HG03196 (cell line): ENCODE data around the gene SLC44A2.

Experiments
- ATAC-seq: cut with Tn5 transposase; IDR thresholded peaks from one replicate; pipeline ENCODE4 v1.9.1; 2021; ENCODE audit not compliant: unreplicated experiment

Gene SLC44A2

GRCh38 chr19:10625003-10625761, at the start of gene SLC44A2:
Gene SLC44A2 (plus strand): TSS chr19:10625553. CDS start chr19:10625634, 81 bp downstream.
- ATAC-seq, result no peak

- ATAC-seq, result no peak
These were observed 47.4 kb upstream of the SLC44A2 start for GRCh38 chr19:10577951-10578350.

GRCh38 chr19:10580979-10581631, 44.2 kb upstream of the SLC44A2 start:
- no peak for ATAC-seq

GRCh38 chr19:10582091-10582490, 43.3 kb upstream of the SLC44A2 start:
- ATAC-seq, result no peak

GRCh38 chr19:10583036-10583776, 42.1 kb upstream of the SLC44A2 start:
- ATAC-seq, result no peak

GRCh38 chr19:10586396-10586795, 39.0 kb upstream of the SLC44A2 start:
- ATAC-seq, result no peak

- no peak for ATAC-seq
These were observed 38.1 kb upstream of the SLC44A2 start, which contains the start of gene AP1M2 for GRCh38 chr19:10587022-10587838. Gene AP1M2 (minus strand): TSS chr19:10587312. CDS start chr19:10587231, 81 bp downstream.

GRCh38 chr19:10587839-10588150, 37.6 kb upstream of the SLC44A2 start:
- no peak for ATAC-seq

GRCh38 chr19:10593148-10593547, 32.2 kb upstream of the SLC44A2 start:
- ATAC-seq, result no peak

- no peak for ATAC-seq
These were observed 31.3 kb upstream of the SLC44A2 start for GRCh38 chr19:10593820-10594637.

GRCh38 chr19:10600149-10600548, 25.2 kb upstream of the SLC44A2 start:
- no peak for ATAC-seq

- no peak for ATAC-seq
These were observed 23.4 kb upstream of the SLC44A2 start for GRCh38 chr19:10601999-10602329.

GRCh38 chr19:10602330-10603083, 22.8 kb upstream of the SLC44A2 start:
- ATAC-seq, result no peak

- ATAC-seq, result peak; percentile 56
These were observed 22.1 kb upstream of the SLC44A2 start for GRCh38 chr19:10603084-10603872.

GRCh38 chr19:10603873-10604459, 21.4 kb upstream of the SLC44A2 start:
- peak; percentile 26 for ATAC-seq

- ATAC-seq, result no peak
These were observed 20.8 kb upstream of the SLC44A2 start for GRCh38 chr19:10604460-10604980.

GRCh38 chr19:10611907-10612306, 13.4 kb upstream of the SLC44A2 start:
- ATAC-seq, result no peak

- no peak for ATAC-seq
These were observed 12.7 kb upstream of the SLC44A2 start for GRCh38 chr19:10612499-10613119.
